Brain microvascular endothelial cell (primary cell): Measurements from ENCODE around the gene SLC13A2.

Experiments
- DNase-seq: peaks from one replicate; pipeline ENCODE4 v3.0.0-alpha.2; 2020
- H3K27ac ChIP-seq: fragments of 250-450 bp; sonication (Bioruptor Pico); 2 replicates; pipeline ENCODE4 v1.5.1; 2020; ENCODE audit warnings: mild to moderate bottlenecking, moderate library complexity
- H3K27me3 ChIP-seq: fragments of 250-450 bp; sonication (Bioruptor Pico); replicated peaks from 2 replicates; pipeline ENCODE4 v1.5.1; 2020; ENCODE audit warnings: mild to moderate bottlenecking
- H3K36me3 ChIP-seq: fragments of 250-450 bp; sonication (Bioruptor Pico); replicated peaks from 2 replicates; pipeline ENCODE4 v1.5.1; 2020; ENCODE audit warnings: mild to moderate bottlenecking
- H3K4me3 ChIP-seq: 2 replicates; pipeline ENCODE4 v1.5.1; 2011; ENCODE audit warnings: low read depth, mild to moderate bottlenecking, control low read depth, low read length, moderate library complexity
- CTCF ChIP-seq: IDR thresholded peaks from 2 replicates; pipeline ENCODE4 v1.5.1; 2011; ENCODE audit warnings: low read depth, mild to moderate bottlenecking, moderate library complexity, low read length, control low read depth, inconsistent platforms; ENCODE audit errors: missing control alignments
- in situ Hi-C: cut with HindIII; loops from 2 replicates; pipeline ENCODE4 v1.10.0; 2017; ENCODE audit warnings: low sequenced_read_pairs, low pct_ligation_motif_present

Gene SLC13A2

GRCh38 chr17:28505986-28506665 lies 32.7 kb downstream of the SLC13A2 start, which contains the start of gene FOXN1:
Gene FOXN1 (plus strand): TSS chr17:28506348. CDS start chr17:28523970, 17,622 bp downstream.
- in situ Hi-C loops: no loop called here
- peaks cover 30% of the 10 kb centered on the region for H3K27me3 ChIP-seq
- no peak within 1 kb of the TSS for H3K27ac ChIP-seq
- H3K36me3 ChIP-seq: no peaks in the 10 kb centered on the region
- TF ChIP-seq CTCF: no peak
- DNase-seq: no peak
- no peak within 1 kb of the TSS for H3K4me3 ChIP-seq

GRCh38 chr17:28506763-28507487 lies 33.5 kb downstream of the SLC13A2 start:
- Histone ChIP-seq H3K27ac (no peak overlapping the region), H3K36me3 (no peaks in the 10 kb centered on the region), H3K4me3 (no peak overlapping the region), H3K27me3 (peaks cover 32% of the 10 kb centered on the region)
- in situ Hi-C loops: no loop called here
- no peak for TF ChIP-seq CTCF
- DNase-seq: no peak

- H3K27me3 ChIP-seq: peaks cover 36% of the 10 kb centered on the region
- in situ Hi-C loops: no loop called here
- H3K36me3 ChIP-seq: no peaks in the 10 kb centered on the region
- no peak for TF ChIP-seq CTCF
- H3K27ac ChIP-seq: no peak overlapping the region
- no peak overlapping the region for H3K4me3 ChIP-seq
- DNase-seq: no peak
These were observed 34.2 kb downstream of the SLC13A2 start for GRCh38 chr17:28507567-28508203.

- H3K36me3 ChIP-seq: no peaks in the 10 kb centered on the region
- in situ Hi-C loops: no loop called here
- no peak for DNase-seq
- no peak overlapping the region for H3K4me3 ChIP-seq
- H3K27me3 ChIP-seq: peaks cover 36% of the 10 kb centered on the region
- H3K27ac ChIP-seq: no peak overlapping the region
- no peak for TF ChIP-seq CTCF
These were observed 34.8 kb downstream of the SLC13A2 start for GRCh38 chr17:28508211-28508724.

GRCh38 chr17:28509789-28510188 lies 36.3 kb downstream of the SLC13A2 start:
- in situ Hi-C loops: no loop called here
- Histone ChIP-seq H3K4me3 (no peak overlapping the region), H3K27ac (no peak overlapping the region), H3K27me3 (peaks cover 33% of the 10 kb centered on the region), H3K36me3 (no peaks in the 10 kb centered on the region)
- TF ChIP-seq CTCF: no peak
- DNase-seq: no peak
